Epithelial cell of prostate (primary cell): Measurements from ENCODE around the gene FYTTD1.
"Not testable (repeated sequence)": the region's sequence is repeated elsewhere in the genome, so short reads cannot be mapped to it uniquely, and the experiment has no call there.

ENCODE experiments used
- DNase-seq: peaks from one replicate; pipeline ENCODE4 v3.0.0-alpha.2; 2011; ENCODE audit warnings: low read depth, low spot score
- H3K27ac ChIP-seq: fragments of 450-650 bp; 2 replicates; pipeline ENCODE4 v1.5.1; 2017; ENCODE audit warnings: mild to moderate bottlenecking

The FYTTD1 gene

GRCh38 chr3:197749601-197750395 is at the start of gene FYTTD1:
TSS of gene FYTTD1 (plus strand) at chr3:197749883. CDS start at chr3:197749972, 89 bp downstream.
- peak within 1 kb of the TSS; percentile 87 for H3K27ac ChIP-seq
- peak; percentile 27 for DNase-seq

GRCh38 chr3:197700095-197700494 is 49.6 kb upstream of the FYTTD1 start:
- H3K27ac ChIP-seq, result no peak overlapping the region
- no peak for DNase-seq

- no peak overlapping the region for H3K27ac ChIP-seq
Measured at GRCh38 chr3:197701841-197702240, 47.8 kb upstream of the FYTTD1 start.

GRCh38 chr3:197706658-197707057 is 43.0 kb upstream of the FYTTD1 start:
- no peak overlapping the region for H3K27ac ChIP-seq
- no peak for DNase-seq

More at GRCh38 chr3:197701841-197702240, 47.8 kb upstream of the FYTTD1 start:
- no peak for DNase-seq

- DNase-seq, result no peak
- H3K27ac ChIP-seq, result no peak overlapping the region
Measured at GRCh38 chr3:197709135-197709534, 40.5 kb upstream of the FYTTD1 start.

- peak overlapping the region; percentile 95 for H3K27ac ChIP-seq
- DNase-seq, result not testable (repeated sequence)
Measured at GRCh38 chr3:197710965-197711364, 38.7 kb upstream of the FYTTD1 start.

GRCh38 chr3:197711973-197712707 is 37.5 kb upstream of the FYTTD1 start:
- H3K27ac ChIP-seq, result peak overlapping the region; percentile 95
- DNase-seq, result peak; percentile 91

- no peak for DNase-seq
- peak overlapping the region; percentile 95 for H3K27ac ChIP-seq
Measured at GRCh38 chr3:197713477-197713822, 36.2 kb upstream of the FYTTD1 start.

GRCh38 chr3:197714251-197714650 is 35.4 kb upstream of the FYTTD1 start:
- peak overlapping the region; percentile 95 for H3K27ac ChIP-seq
- no peak for DNase-seq

- H3K27ac ChIP-seq, result peak overlapping the region; percentile 94
- peak; percentile 97 for DNase-seq
Measured at GRCh38 chr3:197718891-197719290, 30.8 kb upstream of the FYTTD1 start.

GRCh38 chr3:197720694-197721093 is 29.0 kb upstream of the FYTTD1 start:
- no peak for DNase-seq
- no peak overlapping the region for H3K27ac ChIP-seq

- H3K27ac ChIP-seq, result no peak overlapping the region
- no peak for DNase-seq
Measured at GRCh38 chr3:197722734-197723133, 26.9 kb upstream of the FYTTD1 start.

- not testable (repeated sequence) for DNase-seq, H3K27ac ChIP-seq
Measured at GRCh38 chr3:197727878-197728277, 21.8 kb upstream of the FYTTD1 start.

- DNase-seq, result no peak
- H3K27ac ChIP-seq, result no peak overlapping the region
Measured at GRCh38 chr3:197728487-197728886, 21.2 kb upstream of the FYTTD1 start.

- peak overlapping the region; percentile 50 for H3K27ac ChIP-seq
Measured at GRCh38 chr3:197730200-197730599, 19.5 kb upstream of the FYTTD1 start.

GRCh38 chr3:197730770-197731169 is 18.9 kb upstream of the FYTTD1 start:
- peak overlapping the region; percentile 50 for H3K27ac ChIP-seq
- not testable (repeated sequence) for DNase-seq

More at GRCh38 chr3:197730200-197730599, 19.5 kb upstream of the FYTTD1 start:
- no peak for DNase-seq

- H3K27ac ChIP-seq, DNase-seq: not testable (repeated sequence)
Measured at GRCh38 chr3:197731483-197731882, 18.2 kb upstream of the FYTTD1 start.

GRCh38 chr3:197733042-197733441 is 16.6 kb upstream of the FYTTD1 start:
- H3K27ac ChIP-seq, result no peak overlapping the region
- DNase-seq, result no peak

GRCh38 chr3:197734667-197735318 is 14.9 kb upstream of the FYTTD1 start:
- no peak overlapping the region for H3K27ac ChIP-seq
- no peak for DNase-seq

- peak overlapping the region; percentile 70 for H3K27ac ChIP-seq
- no peak for DNase-seq
Measured at GRCh38 chr3:197736010-197736490, 13.6 kb upstream of the FYTTD1 start.
